B cell (primary cell): ENCODE measurements around the gene TOGARAM2.

Source experiments
- EZH2 ChIP-seq: IDR thresholded peaks from 2 replicates; pipeline ENCODE4 v1.6.1; 2012; ENCODE audit warnings: borderline replicate concordance, low read depth, mild to moderate bottlenecking, moderate library complexity, low read length; ENCODE audit not compliant: insufficient read depth, poor library complexity, severe bottlenecking
- TF ChIP-seq, protein P1 (sequence below): fragments of 200-600 bp; IDR thresholded peaks from one replicate; pipeline ENCODE4 v1.8.0; 2022; ENCODE audit warnings: antibody characterized with exemption, mild to moderate bottlenecking

DNA sequence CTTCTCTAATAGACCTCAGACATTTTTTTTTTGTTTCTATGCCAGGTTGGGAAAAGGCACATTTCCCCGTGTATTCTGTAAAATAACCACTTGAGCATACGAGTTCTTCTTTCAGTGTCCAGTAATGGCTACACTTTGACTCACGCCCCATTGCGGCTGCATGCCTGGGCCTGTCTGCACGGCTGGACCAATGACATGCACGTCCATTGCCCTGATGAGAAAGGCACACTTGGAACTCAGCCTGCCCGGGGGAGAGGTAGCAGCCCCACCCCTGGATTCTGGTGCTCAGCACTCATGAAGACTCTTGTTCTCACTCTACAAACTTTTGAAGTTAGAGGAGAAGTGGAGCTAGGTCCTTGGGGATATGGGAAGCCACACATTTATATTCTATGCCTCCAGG is 87.4 kb downstream of the TOGARAM2 start:
- TF ChIP-seq, protein P1, sequence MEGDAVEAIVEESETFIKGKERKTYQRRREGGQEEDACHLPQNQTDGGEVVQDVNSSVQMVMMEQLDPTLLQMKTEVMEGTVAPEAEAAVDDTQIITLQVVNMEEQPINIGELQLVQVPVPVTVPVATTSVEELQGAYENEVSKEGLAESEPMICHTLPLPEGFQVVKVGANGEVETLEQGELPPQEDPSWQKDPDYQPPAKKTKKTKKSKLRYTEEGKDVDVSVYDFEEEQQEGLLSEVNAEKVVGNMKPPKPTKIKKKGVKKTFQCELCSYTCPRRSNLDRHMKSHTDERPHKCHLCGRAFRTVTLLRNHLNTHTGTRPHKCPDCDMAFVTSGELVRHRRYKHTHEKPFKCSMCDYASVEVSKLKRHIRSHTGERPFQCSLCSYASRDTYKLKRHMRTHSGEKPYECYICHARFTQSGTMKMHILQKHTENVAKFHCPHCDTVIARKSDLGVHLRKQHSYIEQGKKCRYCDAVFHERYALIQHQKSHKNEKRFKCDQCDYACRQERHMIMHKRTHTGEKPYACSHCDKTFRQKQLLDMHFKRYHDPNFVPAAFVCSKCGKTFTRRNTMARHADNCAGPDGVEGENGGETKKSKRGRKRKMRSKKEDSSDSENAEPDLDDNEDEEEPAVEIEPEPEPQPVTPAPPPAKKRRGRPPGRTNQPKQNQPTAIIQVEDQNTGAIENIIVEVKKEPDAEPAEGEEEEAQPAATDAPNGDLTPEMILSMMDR: no peak
- no peak for TF ChIP-seq EZH2
